ENCODE measurements around the gene WDR5. TPM values are rescaled to one million over a fixed set of nuclear protein-coding genes. Genes with fewer than 3 reads are reported as not detected.
"Not testable (repeated sequence)": the region's sequence is repeated elsewhere in the genome, so short reads cannot be mapped to it uniquely, and the experiment has no call there.

WDR5 gene
- total RNA-seq (2014; rRNA removed; shearing (Covaris generic)): 40.3 and 40.9 TPM in 2 replicates

- no peaks in the 10 kb centered on the region for H3K27me3 ChIP-seq (ENCODE audit: control insufficient read depth, insufficient read depth, low read length)
These were observed at the start of gene WDR5 for GRCh38 chr9:134135343-134136117. WDR5 (plus strand) TSS chr9:134136082; CDS start chr9:134139878, 3,796 bp downstream.

DNA sequence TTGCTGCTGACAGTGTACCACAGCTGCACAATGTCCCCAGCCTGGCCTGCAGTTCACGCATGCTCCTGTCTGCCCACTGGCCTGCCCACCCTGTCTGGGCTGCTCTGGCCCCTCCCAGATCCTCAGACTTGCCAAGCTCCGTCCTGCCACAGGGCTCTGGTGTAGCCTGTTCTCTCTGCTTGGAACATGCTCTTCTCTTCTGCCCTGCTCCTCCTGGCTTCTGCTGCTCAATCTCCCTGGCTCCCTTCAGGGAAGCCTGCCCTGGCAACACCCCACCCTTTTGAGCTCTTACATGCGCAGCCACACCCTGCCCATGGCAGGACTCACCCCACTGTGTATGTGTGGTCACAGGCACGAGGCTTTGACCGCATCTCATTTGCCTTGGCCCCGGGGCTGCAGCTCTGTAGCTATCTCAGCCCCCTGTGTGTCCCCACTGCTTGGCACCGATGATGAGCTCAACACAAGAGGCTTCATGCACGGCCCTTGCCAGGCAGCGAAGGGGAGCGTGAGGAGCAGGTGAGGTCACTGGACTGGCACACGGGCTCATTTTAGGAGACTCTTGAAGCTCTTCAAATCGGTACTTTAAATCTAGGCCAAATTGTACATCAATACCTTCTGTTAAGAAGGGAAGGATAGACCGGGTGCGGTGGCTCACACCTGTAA lies 47.7 kb upstream of the WDR5 start:
- no peaks in the 10 kb centered on the region for H3K36me3 ChIP-seq (replicated peaks; ENCODE audit: control insufficient read depth, insufficient read depth, low read length)
- H3K4me3 ChIP-seq (ENCODE audit: insufficient read depth, low read depth, low read length): no peak overlapping the region
- no peak for DNase-seq
- H3K27me3 ChIP-seq (ENCODE audit: control insufficient read depth, insufficient read depth, low read length): no peaks in the 10 kb centered on the region

More at GRCh38 chr9:134135343-134136117, at the start of gene WDR5:
- Histone ChIP-seq H3K4me3 (ENCODE audit: insufficient read depth, low read depth, low read length) (peak within 1 kb of the TSS; percentile 91), H3K36me3 (replicated peaks; ENCODE audit: control insufficient read depth, insufficient read depth, low read length) (peaks cover 6% of the 10 kb centered on the region)
- DNase-seq: peak; percentile 100

DNA sequence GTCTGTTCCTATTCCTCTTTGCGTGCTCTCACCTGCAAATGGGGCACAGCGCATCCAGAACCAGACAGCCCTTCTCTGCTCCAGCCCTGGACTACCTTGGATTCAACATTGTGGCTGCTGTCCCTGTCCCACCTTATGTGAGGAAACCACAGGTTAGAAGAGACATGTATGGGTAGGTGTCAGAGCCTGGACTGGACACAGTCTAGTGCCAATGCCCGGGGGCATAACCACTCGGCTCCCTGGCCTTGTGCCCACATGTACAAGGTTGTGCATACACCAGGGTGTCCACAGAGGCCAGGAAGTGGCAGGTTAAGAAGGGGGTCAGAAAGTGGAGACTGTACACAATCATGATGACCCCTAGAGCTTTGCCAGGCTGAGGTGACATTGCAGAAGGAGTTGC lies 45.9 kb upstream of the WDR5 start:
- H3K27me3 ChIP-seq (ENCODE audit: control insufficient read depth, insufficient read depth, low read length): no peaks in the 10 kb centered on the region

GRCh38 chr9:134099123-134099761 lies 36.6 kb upstream of the WDR5 start:
- peak; percentile 88 for DNase-seq
- no peaks in the 10 kb centered on the region for H3K36me3 ChIP-seq (replicated peaks; ENCODE audit: control insufficient read depth, insufficient read depth, low read length)
- no peak overlapping the region for H3K4me3 ChIP-seq (ENCODE audit: insufficient read depth, low read depth, low read length)
- H3K27me3 ChIP-seq (ENCODE audit: control insufficient read depth, insufficient read depth, low read length): no peaks in the 10 kb centered on the region

More for the DNA sequence above, 45.9 kb upstream of the WDR5 start:
- Histone ChIP-seq H3K36me3 (replicated peaks; ENCODE audit: control insufficient read depth, insufficient read depth, low read length) (no peaks in the 10 kb centered on the region), H3K4me3 (ENCODE audit: insufficient read depth, low read depth, low read length) (no peak overlapping the region)
- DNase-seq: no peak

DNA sequence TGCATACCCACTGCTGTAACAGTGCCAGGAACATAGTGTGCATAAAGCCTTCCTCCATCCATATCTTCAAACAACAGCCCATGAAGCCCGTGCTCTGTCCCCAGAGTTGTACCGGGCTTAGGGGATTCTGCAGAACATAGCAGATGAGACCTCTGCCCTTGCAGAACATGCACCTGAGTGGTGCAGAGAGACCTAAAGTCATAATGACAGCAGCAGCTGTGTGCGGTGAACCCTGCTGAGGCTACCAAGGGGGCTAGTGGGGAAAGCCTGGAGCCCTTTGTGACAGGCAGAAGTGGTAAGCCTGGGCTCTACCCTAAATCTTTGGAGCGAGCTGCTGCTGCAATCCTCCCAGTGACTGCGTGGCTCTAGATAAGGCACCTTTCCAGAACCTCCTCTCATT lies 35.8 kb upstream of the WDR5 start:
- Histone ChIP-seq H3K27me3 (ENCODE audit: control insufficient read depth, insufficient read depth, low read length) (no peaks in the 10 kb centered on the region), H3K4me3 (ENCODE audit: insufficient read depth, low read depth, low read length) (no peak overlapping the region), H3K36me3 (replicated peaks; ENCODE audit: control insufficient read depth, insufficient read depth, low read length) (no peaks in the 10 kb centered on the region)
- DNase-seq: no peak

DNA sequence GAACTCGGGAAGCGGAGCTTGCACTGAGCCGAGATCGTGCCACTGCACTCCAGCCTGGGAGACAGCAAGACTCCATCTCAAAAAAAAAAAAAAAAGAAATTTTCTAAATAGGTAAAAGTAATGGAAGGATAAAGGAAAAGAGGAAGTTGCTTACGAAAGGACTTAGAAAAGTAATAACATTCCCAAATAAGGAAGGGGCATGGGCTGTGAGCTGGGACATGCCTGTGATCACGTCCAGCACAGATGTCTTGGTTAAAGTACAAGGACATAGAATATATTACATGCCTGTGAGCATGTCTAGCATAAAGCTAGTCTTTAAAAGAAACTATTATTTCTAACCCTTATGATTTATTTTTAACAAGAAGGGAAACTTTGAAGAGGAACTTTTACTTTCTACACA lies 34.7 kb upstream of the WDR5 start:
- H3K27me3 ChIP-seq (ENCODE audit: control insufficient read depth, insufficient read depth, low read length); H3K4me3 ChIP-seq (ENCODE audit: insufficient read depth, low read depth, low read length); H3K36me3 ChIP-seq (replicated peaks; ENCODE audit: control insufficient read depth, insufficient read depth, low read length); DNase-seq: not testable (repeated sequence)

DNA sequence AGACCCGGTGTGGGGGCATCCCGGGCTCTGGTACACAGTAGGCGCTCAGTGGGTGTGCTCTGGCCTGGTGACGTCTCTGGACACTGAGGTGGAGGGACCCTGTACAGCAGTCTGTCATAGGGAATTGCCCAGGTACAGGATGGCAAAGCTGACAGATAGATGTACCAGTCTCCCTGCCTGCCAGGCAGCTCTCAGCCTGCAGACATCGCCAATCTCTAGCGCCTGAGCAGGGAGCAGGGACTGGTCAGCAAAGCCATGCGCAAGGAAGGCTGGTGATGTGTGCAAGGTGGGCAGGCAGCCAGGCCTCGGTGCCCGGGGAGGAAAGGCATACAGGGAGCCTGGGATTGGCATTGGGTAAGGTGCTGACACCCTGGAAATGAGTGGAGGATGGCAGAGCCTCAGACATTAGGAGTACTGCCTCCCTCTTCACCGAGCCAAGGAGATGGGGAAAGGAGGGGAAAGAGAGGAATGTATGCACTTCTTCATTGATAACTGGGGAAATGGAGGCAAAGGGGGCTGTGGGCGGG lies 34.2 kb upstream of the WDR5 start:
- H3K36me3 ChIP-seq (replicated peaks; ENCODE audit: control insufficient read depth, insufficient read depth, low read length): no peaks in the 10 kb centered on the region
- H3K27me3 ChIP-seq (ENCODE audit: control insufficient read depth, insufficient read depth, low read length): no peaks in the 10 kb centered on the region
- no peak for DNase-seq
- H3K4me3 ChIP-seq (ENCODE audit: insufficient read depth, low read depth, low read length): no peak overlapping the region

GRCh38 chr9:134103391-134103998 lies 32.4 kb upstream of the WDR5 start:
- Histone ChIP-seq H3K27me3 (ENCODE audit: control insufficient read depth, insufficient read depth, low read length) (no peaks in the 10 kb centered on the region), H3K4me3 (ENCODE audit: insufficient read depth, low read depth, low read length) (no peak overlapping the region), H3K36me3 (replicated peaks; ENCODE audit: control insufficient read depth, insufficient read depth, low read length) (no peaks in the 10 kb centered on the region)
- DNase-seq: no peak

DNA sequence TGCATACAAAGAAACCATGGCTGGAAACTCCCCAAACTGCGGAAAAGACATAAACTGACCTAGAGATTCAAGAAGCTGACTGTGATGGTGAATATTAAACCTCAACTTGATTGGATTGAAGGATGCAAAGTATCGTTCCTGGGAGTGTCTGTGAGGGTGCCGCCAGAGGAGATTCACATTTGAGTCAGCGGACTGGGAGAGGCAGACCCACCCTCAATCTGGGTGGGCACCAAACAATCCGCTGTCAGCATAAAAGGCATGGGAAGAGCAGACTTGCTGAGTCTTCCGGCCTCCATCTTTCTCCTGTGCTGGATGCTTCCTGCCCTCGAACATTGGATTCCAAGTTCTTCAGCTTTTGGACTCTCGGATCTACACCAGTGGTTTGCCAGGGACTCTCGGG lies 24.8 kb upstream of the WDR5 start:
- H3K36me3 ChIP-seq (replicated peaks; ENCODE audit: control insufficient read depth, insufficient read depth, low read length): no peaks in the 10 kb centered on the region
- no peak for DNase-seq
- no peaks in the 10 kb centered on the region for H3K27me3 ChIP-seq (ENCODE audit: control insufficient read depth, insufficient read depth, low read length)
- no peak overlapping the region for H3K4me3 ChIP-seq (ENCODE audit: insufficient read depth, low read depth, low read length)

GRCh38 chr9:134112561-134112960 lies 23.3 kb upstream of the WDR5 start:
- no peak for DNase-seq
- H3K27me3 ChIP-seq (ENCODE audit: control insufficient read depth, insufficient read depth, low read length): no peaks in the 10 kb centered on the region
- H3K4me3 ChIP-seq (ENCODE audit: insufficient read depth, low read depth, low read length): no peak overlapping the region
- no peaks in the 10 kb centered on the region for H3K36me3 ChIP-seq (replicated peaks; ENCODE audit: control insufficient read depth, insufficient read depth, low read length)

GRCh38 chr9:134118972-134119371 lies 16.9 kb upstream of the WDR5 start:
- H3K27me3 ChIP-seq (ENCODE audit: control insufficient read depth, insufficient read depth, low read length); H3K36me3 ChIP-seq (replicated peaks; ENCODE audit: control insufficient read depth, insufficient read depth, low read length); DNase-seq; H3K4me3 ChIP-seq (ENCODE audit: insufficient read depth, low read depth, low read length): not testable (repeated sequence)

DNA sequence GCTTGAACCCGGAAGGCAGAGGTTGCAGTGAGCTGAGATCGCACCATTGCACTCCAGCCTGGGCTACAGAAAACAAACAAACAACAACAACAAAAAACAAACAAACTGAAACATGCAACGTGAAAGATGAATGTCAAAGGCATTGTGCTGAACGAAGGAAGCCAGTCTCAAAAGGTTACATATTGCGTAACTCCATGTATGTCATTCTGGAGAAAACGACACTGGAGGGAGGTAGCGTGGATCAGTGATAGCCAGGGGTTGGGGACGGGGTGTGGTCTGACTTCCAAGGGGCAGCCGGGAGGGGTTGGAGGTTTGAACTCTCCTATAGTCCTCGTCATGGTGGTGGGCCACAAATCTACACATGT lies 12.1 kb upstream of the WDR5 start:
- Histone ChIP-seq H3K27me3 (ENCODE audit: control insufficient read depth, insufficient read depth, low read length) (no peaks in the 10 kb centered on the region), H3K4me3 (ENCODE audit: insufficient read depth, low read depth, low read length) (no peak overlapping the region), H3K36me3 (replicated peaks; ENCODE audit: control insufficient read depth, insufficient read depth, low read length) (no peaks in the 10 kb centered on the region)
- peak; percentile 37 for DNase-seq

GRCh38 chr9:134125413-134126095 lies 10.3 kb upstream of the WDR5 start:
- H3K4me3 ChIP-seq (ENCODE audit: insufficient read depth, low read depth, low read length): no peak overlapping the region
- no peaks in the 10 kb centered on the region for H3K27me3 ChIP-seq (ENCODE audit: control insufficient read depth, insufficient read depth, low read length)
- peak; percentile 37 for DNase-seq
- no peaks in the 10 kb centered on the region for H3K36me3 ChIP-seq (replicated peaks; ENCODE audit: control insufficient read depth, insufficient read depth, low read length)

DNA sequence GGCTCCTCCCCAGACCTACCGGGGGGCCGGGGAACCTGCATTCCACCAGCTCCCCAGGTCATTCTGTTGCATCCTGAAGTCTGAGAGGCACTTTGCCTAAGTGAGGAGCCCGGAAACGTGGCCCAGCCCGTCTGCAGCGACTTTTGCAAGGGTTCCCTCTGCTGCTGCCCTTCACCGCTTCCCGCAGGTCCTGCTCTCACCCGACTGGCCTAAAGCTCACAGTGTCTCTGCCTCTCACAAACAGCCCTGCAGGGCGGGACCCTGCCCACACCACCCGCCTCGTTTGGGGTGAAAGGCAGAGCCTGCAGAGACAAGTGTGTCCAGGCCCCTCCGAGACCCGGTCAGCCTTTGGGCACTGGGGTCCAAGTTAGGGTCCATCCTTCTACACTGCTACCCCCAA lies 9.5 kb upstream of the WDR5 start:
- Histone ChIP-seq H3K36me3 (replicated peaks; ENCODE audit: control insufficient read depth, insufficient read depth, low read length) (no peaks in the 10 kb centered on the region), H3K27me3 (ENCODE audit: control insufficient read depth, insufficient read depth, low read length) (no peaks in the 10 kb centered on the region), H3K4me3 (ENCODE audit: insufficient read depth, low read depth, low read length) (no peak overlapping the region)
- peak; percentile 23 for DNase-seq
